ENCODE data around the gene DMPK.
"Not testable (repeated sequence)": the region's sequence is repeated elsewhere in the genome, so short reads cannot be mapped to it uniquely, and the experiment has no call there.

The DMPK gene

DNA sequence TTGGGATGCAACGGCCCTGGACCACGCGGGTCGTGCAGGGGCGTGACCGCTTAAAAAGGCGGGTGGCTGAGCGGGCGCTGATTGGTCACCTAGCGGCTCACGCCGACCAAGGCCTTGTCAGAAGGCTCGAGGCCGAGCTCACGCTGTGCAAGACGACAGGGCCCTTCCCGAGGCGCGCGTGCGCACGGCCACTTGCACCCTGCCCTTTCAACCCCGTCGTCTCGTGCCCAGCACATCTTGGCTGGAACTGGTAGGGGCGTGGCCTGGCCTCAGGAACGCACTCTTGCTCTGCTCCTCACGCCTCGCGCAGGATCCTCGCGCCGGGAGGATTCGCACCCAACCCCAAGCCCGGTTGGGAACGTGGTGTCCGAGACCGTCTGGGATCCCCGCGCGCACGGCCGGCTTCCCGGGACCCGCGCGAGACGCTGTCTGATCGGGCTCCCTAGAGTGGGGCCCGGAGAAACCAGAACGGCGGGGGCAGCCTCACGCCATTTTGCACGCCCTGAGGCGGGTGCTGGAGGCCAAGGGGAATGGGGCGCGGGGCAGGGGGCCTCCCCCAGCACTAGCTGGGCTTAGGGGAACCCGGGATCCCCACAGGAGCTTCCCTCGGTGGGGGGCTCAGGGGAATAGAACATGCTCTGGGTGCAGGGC, 49.0 kb downstream of the DMPK start, which contains the start of gene MEIOSIN:
TSS of gene MEIOSIN (plus strand) at position 280 of the 651 bp plus-strand sequence. CDS start 1,938 bp downstream, outside the sequence.
- DNase-seq: no peak

DNA sequence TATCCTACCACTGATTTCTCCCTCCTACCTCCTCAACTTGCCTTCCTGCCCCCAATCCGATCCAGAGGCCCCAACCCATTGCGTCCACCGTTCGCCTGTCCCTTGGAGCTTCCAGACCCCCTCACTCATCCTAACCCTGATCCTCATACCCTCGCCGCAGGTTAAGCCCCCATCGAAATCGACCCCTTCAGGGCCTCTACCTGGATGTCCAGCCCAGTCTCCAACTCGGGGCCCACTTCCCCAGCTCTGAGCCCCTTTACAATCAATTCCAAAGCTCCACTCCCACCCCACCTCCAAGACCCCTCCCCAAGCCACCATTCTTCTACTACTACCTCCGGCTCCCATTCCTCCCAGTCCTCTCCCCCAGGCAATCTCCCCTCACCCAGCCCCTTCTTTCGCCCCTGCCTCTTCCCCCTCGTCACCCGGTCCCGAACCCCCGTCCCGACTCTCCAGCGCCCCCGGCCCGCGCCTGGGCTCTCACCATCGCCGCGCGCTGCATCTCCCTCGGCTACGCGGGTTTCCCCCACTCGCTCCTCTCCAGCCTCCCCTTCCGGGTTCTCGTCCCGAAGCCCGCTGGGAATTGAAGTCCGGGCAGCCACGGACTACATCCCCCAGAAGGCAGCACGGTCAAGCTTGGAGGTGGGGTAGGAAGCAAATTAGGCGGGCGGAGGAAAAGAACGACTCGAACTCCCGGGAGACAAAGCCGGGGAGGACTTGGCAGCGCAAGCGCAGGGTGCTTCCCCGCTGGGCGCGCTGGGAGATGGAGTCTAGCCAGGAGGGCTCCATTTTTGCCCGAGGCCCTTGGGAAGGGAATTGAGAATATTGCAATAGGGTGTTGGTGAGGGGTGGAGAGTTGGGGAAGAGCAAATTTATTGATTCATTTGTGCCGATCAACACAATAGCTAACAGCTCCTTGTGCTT, 51.7 kb downstream of the DMPK start, which contains the start of gene FBXO46:
TSS of gene FBXO46 (minus strand) at position 529 of the 921 bp plus-strand sequence. CDS start 17,401 bp downstream, outside the sequence.
- peak; percentile 100 for DNase-seq

DNA sequence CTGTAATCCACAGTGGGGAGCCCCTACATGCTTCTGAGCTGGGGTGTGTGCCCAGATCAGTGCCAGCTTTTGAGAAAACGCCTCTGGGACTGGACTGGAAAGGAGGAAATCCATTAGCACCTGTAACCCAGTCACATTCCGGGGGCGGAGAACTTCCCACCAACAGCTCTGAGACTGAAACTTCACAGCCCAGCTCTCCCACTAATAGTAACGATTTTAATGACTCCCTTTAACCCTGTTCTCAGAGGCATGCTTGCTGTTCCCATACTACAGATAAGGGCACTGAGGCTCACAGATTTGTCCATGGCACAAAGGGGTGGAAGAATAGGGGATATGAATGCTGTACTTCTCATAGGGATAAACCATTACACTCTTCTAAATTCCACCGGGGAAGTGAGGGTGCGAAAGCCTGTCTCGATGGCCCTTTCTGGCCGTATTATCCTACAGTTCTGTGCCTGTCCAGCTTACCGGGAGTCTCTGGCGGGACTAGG, 52.4 kb downstream of the DMPK start:
- DNase-seq: no peak

DNA sequence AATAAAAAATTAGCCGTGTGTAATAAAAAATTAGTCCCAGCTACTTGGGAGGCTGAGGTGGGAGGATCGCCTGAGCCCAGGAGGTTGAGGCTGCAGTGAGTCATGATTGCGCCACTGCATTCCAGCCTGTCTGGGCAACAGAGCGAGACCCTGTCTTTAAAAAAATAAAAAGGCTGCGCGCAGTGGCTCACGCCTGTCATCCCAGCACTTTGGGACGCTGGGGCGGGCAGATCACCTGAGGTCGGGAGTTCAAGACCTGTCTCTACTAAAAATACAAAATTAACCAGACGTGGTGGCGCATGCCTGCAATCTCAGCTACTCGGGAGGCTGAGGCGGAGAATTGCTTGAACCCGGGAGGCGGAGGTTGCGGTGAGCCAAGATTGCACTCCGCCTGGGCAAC, 53.6 kb downstream of the DMPK start:
- DNase-seq: not testable (repeated sequence)

DNA sequence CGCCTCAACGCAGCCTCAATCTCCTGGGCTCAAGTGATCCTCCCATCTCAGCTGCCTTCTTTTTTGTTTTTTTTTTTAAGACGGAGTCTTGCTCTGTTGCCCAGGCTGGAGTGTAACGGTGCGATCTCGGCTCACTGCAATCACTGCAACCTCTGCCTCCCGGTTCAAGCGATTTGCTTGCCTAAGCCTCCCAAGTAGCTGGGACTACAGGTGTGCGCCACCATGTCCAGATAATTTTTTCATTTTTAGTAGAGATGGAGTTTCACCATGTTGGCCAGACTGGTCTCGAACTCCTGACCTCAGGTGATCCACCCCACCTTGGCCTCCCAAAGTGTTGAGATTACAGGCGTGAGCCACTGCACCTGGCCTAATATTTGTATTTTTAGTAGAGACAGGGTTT, 62.2 kb downstream of the DMPK start:
- DNase-seq: not testable (repeated sequence)
